ENCODE results near the gene PLSCR4. TPM values are rescaled to one million over a fixed set of nuclear protein-coding genes. Genes with fewer than 3 reads are reported as not detected.

PLSCR4 gene
- total and polyA plus RNA-seq, 4 donors: 33.1 to 135 (median 67.8) TPM

GRCh38 chr3:146217324-146217723 is 33.6 kb downstream of the PLSCR4 start:
- Histone ChIP-seq H3K27ac (ENCODE audit: low read depth in 1 of 2, low read length in 2 of 2) (no peak overlapping the region), H3K27me3 (ENCODE audit: control insufficient read depth in 1 of 2, insufficient read depth in 2 of 2, low read length in 1 of 2) (no peaks in the 10 kb centered on the region), H3K4me1 (ENCODE audit: control insufficient read depth in 1 of 2, insufficient read depth in 2 of 2, low read length in 2 of 2) (peaks cover under 1 to 10% of the 10 kb centered on the region in 2 donors), H3K4me3 (ENCODE audit: low read length in 2 of 2) (no peak overlapping the region), H3K9me3 (ENCODE audit: control insufficient read depth, low read length) (no peaks in the 10 kb centered on the region), H3K36me3 (ENCODE audit: control insufficient read depth in 1 of 2, insufficient read depth in 2 of 2, low read length in 1 of 2) (peaks cover 0 to 4% of the 10 kb centered on the region in 2 donors)
- intact Hi-C loops (cut with DNase I): loop anchor here in 1 of 2 donors (5.0 kb wide), 1 partner anchor 110 kb away; no protein-coding TSS in a partner anchor
- no peak for ATAC-seq (ENCODE audit: low FRiP score)
- DNase-seq: no peak
- 55 to 58% methylated on average over 2 of the region's 2 CpGs for WGBS, 2 donors

GRCh38 chr3:146214493-146214892 is 36.4 kb downstream of the PLSCR4 start:
- intact Hi-C loops (cut with DNase I): no loop called here
- DNase-seq: no peak
- H3K4me3 ChIP-seq (ENCODE audit: low read length in 2 of 2): no peak overlapping the region
- no peaks in the 10 kb centered on the region for H3K9me3 ChIP-seq (ENCODE audit: control insufficient read depth, low read length)
- ATAC-seq (ENCODE audit: low FRiP score): no peak
- no peak overlapping the region for H3K27ac ChIP-seq (ENCODE audit: low read depth in 1 of 2, low read length in 2 of 2)
- peaks cover 0 to 8% of the 10 kb centered on the region in 2 donors for H3K4me1 ChIP-seq (ENCODE audit: control insufficient read depth in 1 of 2, insufficient read depth in 2 of 2, low read length in 2 of 2)
- 91% methylated on average over 2 of the region's 2 CpGs for WGBS, 2 donors
- H3K36me3 ChIP-seq (ENCODE audit: control insufficient read depth in 1 of 2, insufficient read depth in 2 of 2, low read length in 1 of 2): peaks cover 0 to 4% of the 10 kb centered on the region in 2 donors
- no peaks in the 10 kb centered on the region for H3K27me3 ChIP-seq (ENCODE audit: control insufficient read depth in 1 of 2, insufficient read depth in 2 of 2, low read length in 1 of 2)

GRCh38 chr3:146209371-146209770 is 41.5 kb downstream of the PLSCR4 start:
- Histone ChIP-seq H3K27me3 (ENCODE audit: control insufficient read depth in 1 of 2, insufficient read depth in 2 of 2, low read length in 1 of 2) (no peaks in the 10 kb centered on the region), H3K4me1 (ENCODE audit: control insufficient read depth in 1 of 2, insufficient read depth in 2 of 2, low read length in 2 of 2) (no peaks in the 10 kb centered on the region), H3K27ac (ENCODE audit: low read depth in 1 of 2, low read length in 2 of 2) (no peak overlapping the region), H3K9me3 (ENCODE audit: control insufficient read depth, low read length) (no peaks in the 10 kb centered on the region), H3K4me3 (ENCODE audit: low read length in 2 of 2) (no peak overlapping the region), H3K36me3 (ENCODE audit: control insufficient read depth in 1 of 2, insufficient read depth in 2 of 2, low read length in 1 of 2) (peaks cover 2 to 3% of the 10 kb centered on the region in 2 donors)
- intact Hi-C loops (cut with DNase I): loop anchor here in 1 of 2 donors (10.0 kb wide), 1 partner anchor 365 kb away; no protein-coding TSS in a partner anchor
- ATAC-seq (ENCODE audit: low FRiP score) (no peak), DNase-seq (no peak)

GRCh38 chr3:146203776-146204175 is 47.1 kb downstream of the PLSCR4 start:
- DNase-seq (no peak), ATAC-seq (ENCODE audit: low FRiP score) (no peak)
- peaks cover 2 to 3% of the 10 kb centered on the region in 2 donors for H3K36me3 ChIP-seq (ENCODE audit: control insufficient read depth in 1 of 2, insufficient read depth in 2 of 2, low read length in 1 of 2)
- intact Hi-C loops (cut with DNase I): loop anchor here in 1 of 2 donors (10.0 kb wide), 1 partner anchor 371 kb away; no protein-coding TSS in a partner anchor
- peaks cover 0 to 1% of the 10 kb centered on the region in 2 donors for H3K4me1 ChIP-seq (ENCODE audit: control insufficient read depth in 1 of 2, insufficient read depth in 2 of 2, low read length in 2 of 2)
- no peaks in the 10 kb centered on the region for H3K9me3 ChIP-seq (ENCODE audit: control insufficient read depth, low read length)
- no peak overlapping the region for H3K4me3 ChIP-seq (ENCODE audit: low read length in 2 of 2)
- no peak overlapping the region for H3K27ac ChIP-seq (ENCODE audit: low read depth in 1 of 2, low read length in 2 of 2)
- H3K27me3 ChIP-seq (ENCODE audit: control insufficient read depth in 1 of 2, insufficient read depth in 2 of 2, low read length in 1 of 2): no peaks in the 10 kb centered on the region

GRCh38 chr3:146200461-146201220 is 50.3 kb downstream of the PLSCR4 start:
- Histone ChIP-seq H3K9me3 (ENCODE audit: control insufficient read depth, low read length) (no peaks in the 10 kb centered on the region), H3K36me3 (ENCODE audit: control insufficient read depth in 1 of 2, insufficient read depth in 2 of 2, low read length in 1 of 2) (no peaks in the 10 kb centered on the region), H3K27me3 (ENCODE audit: control insufficient read depth in 1 of 2, insufficient read depth in 2 of 2, low read length in 1 of 2) (no peaks in the 10 kb centered on the region), H3K27ac (ENCODE audit: low read depth in 1 of 2, low read length in 2 of 2) (no peak overlapping the region), H3K4me1 (ENCODE audit: control insufficient read depth in 1 of 2, insufficient read depth in 2 of 2, low read length in 2 of 2) (peaks cover 0 to 1% of the 10 kb centered on the region in 2 donors), H3K4me3 (ENCODE audit: low read length in 2 of 2) (no peak overlapping the region)
- no peak for ATAC-seq (ENCODE audit: low FRiP score)
- intact Hi-C loops (cut with DNase I): loop anchor here in 1 of 2 donors (10.0 kb wide), 1 partner anchor 374 kb away; no protein-coding TSS in a partner anchor
- DNase-seq: no peak
- 7 to 12% methylated on average over 2 of the region's 2 CpGs for WGBS, 2 donors

GRCh38 chr3:146199762-146200161 is 51.1 kb downstream of the PLSCR4 start:
- Histone ChIP-seq H3K27me3 (ENCODE audit: control insufficient read depth in 1 of 2, insufficient read depth in 2 of 2, low read length in 1 of 2) (no peaks in the 10 kb centered on the region), H3K4me1 (ENCODE audit: control insufficient read depth in 1 of 2, insufficient read depth in 2 of 2, low read length in 2 of 2) (peaks cover 1 to 2% of the 10 kb centered on the region in 2 donors), H3K9me3 (ENCODE audit: control insufficient read depth, low read length) (no peaks in the 10 kb centered on the region), H3K36me3 (ENCODE audit: control insufficient read depth in 1 of 2, insufficient read depth in 2 of 2, low read length in 1 of 2) (no peaks in the 10 kb centered on the region), H3K27ac (ENCODE audit: low read depth in 1 of 2, low read length in 2 of 2) (no peak overlapping the region), H3K4me3 (ENCODE audit: low read length in 2 of 2) (no peak overlapping the region)
- no peak for DNase-seq
- ATAC-seq (ENCODE audit: low FRiP score): no peak
- intact Hi-C loops (cut with DNase I): loop anchor here in 1 of 2 donors (10.0 kb wide), 1 partner anchor 375 kb away; no protein-coding TSS in a partner anchor
- 79 to 86% methylated on average over 5 of the region's 5 CpGs for WGBS, 2 donors

- ATAC-seq (ENCODE audit: low FRiP score) (no peak), DNase-seq (no peak)
- intact Hi-C loops (cut with DNase I): no loop called here
- H3K36me3 ChIP-seq (ENCODE audit: control insufficient read depth in 1 of 2, insufficient read depth in 2 of 2, low read length in 1 of 2): no peaks in the 10 kb centered on the region
- peaks cover 1 to 2% of the 10 kb centered on the region in 2 donors for H3K4me1 ChIP-seq (ENCODE audit: control insufficient read depth in 1 of 2, insufficient read depth in 2 of 2, low read length in 2 of 2)
- no peaks in the 10 kb centered on the region for H3K27me3 ChIP-seq (ENCODE audit: control insufficient read depth in 1 of 2, insufficient read depth in 2 of 2, low read length in 1 of 2)
- WGBS, 2 donors: 81 to 85% methylated on average over 2 of the region's 2 CpGs
- H3K9me3 ChIP-seq (ENCODE audit: control insufficient read depth, low read length): no peaks in the 10 kb centered on the region
- no peak overlapping the region for H3K27ac ChIP-seq (ENCODE audit: low read depth in 1 of 2, low read length in 2 of 2)
- H3K4me3 ChIP-seq (ENCODE audit: low read length in 2 of 2): no peak overlapping the region
These were observed 54.1 kb downstream of the PLSCR4 start for GRCh38 chr3:146196789-146197188.

GRCh38 chr3:146195605-146196004 is 55.3 kb downstream of the PLSCR4 start:
- Histone ChIP-seq H3K36me3 (ENCODE audit: control insufficient read depth in 1 of 2, insufficient read depth in 2 of 2, low read length in 1 of 2) (no peaks in the 10 kb centered on the region), H3K4me3 (ENCODE audit: low read length in 2 of 2) (no peak overlapping the region), H3K27ac (ENCODE audit: low read depth in 1 of 2, low read length in 2 of 2) (no peak overlapping the region), H3K27me3 (ENCODE audit: control insufficient read depth in 1 of 2, insufficient read depth in 2 of 2, low read length in 1 of 2) (no peaks in the 10 kb centered on the region), H3K9me3 (ENCODE audit: control insufficient read depth, low read length) (no peaks in the 10 kb centered on the region), H3K4me1 (ENCODE audit: control insufficient read depth in 1 of 2, insufficient read depth in 2 of 2, low read length in 2 of 2) (peaks cover 1 to 2% of the 10 kb centered on the region in 2 donors)
- ATAC-seq (ENCODE audit: low FRiP score) (no peak), DNase-seq (no peak)
- intact Hi-C loops (cut with DNase I): no loop called here
- 3 to 4% methylated on average over 4 of the region's 4 CpGs for WGBS, 2 donors

- Histone ChIP-seq H3K4me1 (ENCODE audit: control insufficient read depth in 1 of 2, insufficient read depth in 2 of 2, low read length in 2 of 2) (peaks cover 0 to 2% of the 10 kb centered on the region in 2 donors), H3K4me3 (ENCODE audit: low read length in 2 of 2) (no peak overlapping the region), H3K27me3 (ENCODE audit: control insufficient read depth in 1 of 2, insufficient read depth in 2 of 2, low read length in 1 of 2) (no peaks in the 10 kb centered on the region), H3K27ac (ENCODE audit: low read depth in 1 of 2, low read length in 2 of 2) (no peak overlapping the region), H3K36me3 (ENCODE audit: control insufficient read depth in 1 of 2, insufficient read depth in 2 of 2, low read length in 1 of 2) (no peaks in the 10 kb centered on the region), H3K9me3 (ENCODE audit: control insufficient read depth, low read length) (no peaks in the 10 kb centered on the region)
- DNase-seq (no peak), ATAC-seq (ENCODE audit: low FRiP score) (no peak)
- intact Hi-C loops (cut with DNase I): no loop called here
- 9 to 19% methylated on average over 3 of the region's 3 CpGs for WGBS, 2 donors
These were observed 55.9 kb downstream of the PLSCR4 start for GRCh38 chr3:146195030-146195429.

Measured in aorta (tissue), 5 donors.